ENCODE data around the gene POLE4.

The POLE4 gene

DNA sequence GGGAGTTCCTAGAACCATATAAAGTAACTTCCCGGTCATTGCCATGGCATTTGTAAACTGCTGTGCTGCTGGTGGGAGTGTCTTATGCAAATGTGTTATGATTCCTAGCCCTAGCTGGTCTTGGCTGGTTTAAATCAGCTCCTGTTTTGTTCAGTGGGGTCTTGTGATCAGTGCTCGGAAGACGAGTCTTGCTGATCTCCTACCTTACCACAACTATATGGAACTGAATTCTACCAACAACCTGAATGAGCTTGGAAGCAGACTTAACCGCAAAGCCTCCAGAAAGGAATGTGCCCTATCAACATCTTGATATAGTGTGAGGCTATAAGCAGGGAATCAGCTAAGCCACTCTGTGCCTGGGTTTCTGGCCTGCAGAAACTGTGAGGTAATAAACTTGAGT lies 33.5 kb downstream of the POLE4 start:
- DNase-seq (ENCODE audit: low read depth in 3 of 3), result no peak

DNA sequence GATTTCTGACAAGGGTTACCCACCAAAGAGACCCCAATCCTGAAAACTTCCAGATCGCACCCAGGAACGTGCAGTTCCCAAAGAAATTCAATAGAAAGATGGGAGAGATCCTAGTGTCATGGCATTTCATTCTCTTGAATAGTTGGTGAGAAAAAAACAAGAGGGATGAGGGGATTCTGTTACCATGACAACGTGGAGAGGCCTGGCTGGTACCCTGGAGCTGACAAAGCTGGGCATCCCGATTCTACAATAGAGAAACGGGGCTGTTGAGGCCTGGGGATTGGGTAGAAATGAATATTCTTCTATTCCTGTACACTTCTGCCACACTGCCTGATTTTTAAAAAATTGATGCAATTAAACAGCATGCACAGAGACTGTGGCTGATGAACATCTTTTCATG lies 41.0 kb downstream of the POLE4 start:
- no peak for DNase-seq (ENCODE audit: low read depth in 3 of 3)

DNA sequence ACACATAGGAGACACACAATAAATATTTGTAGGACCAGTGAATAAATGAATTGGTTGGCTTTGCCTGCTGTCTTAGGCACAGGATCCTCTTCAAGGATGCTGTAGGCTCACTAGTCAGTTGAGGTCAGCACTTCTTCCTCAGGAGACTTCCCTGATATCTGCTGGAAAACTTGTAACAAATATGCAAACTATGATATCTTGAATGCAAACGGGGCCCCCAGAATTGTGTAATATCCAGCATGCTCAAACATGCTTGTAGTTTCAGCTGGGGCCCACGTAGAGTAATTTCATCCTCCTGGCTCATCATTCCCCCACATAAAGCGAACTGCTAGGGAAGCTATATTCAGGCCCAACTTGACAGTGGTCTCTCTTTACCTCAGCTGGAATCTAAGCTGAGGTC lies 43.6 kb downstream of the POLE4 start:
- no peak for DNase-seq (ENCODE audit: low read depth in 3 of 3)

GRCh38 chr2:75003276-75003675 lies 44.8 kb downstream of the POLE4 start:
- DNase-seq (ENCODE audit: low read depth in 3 of 3), result no peak

DNA sequence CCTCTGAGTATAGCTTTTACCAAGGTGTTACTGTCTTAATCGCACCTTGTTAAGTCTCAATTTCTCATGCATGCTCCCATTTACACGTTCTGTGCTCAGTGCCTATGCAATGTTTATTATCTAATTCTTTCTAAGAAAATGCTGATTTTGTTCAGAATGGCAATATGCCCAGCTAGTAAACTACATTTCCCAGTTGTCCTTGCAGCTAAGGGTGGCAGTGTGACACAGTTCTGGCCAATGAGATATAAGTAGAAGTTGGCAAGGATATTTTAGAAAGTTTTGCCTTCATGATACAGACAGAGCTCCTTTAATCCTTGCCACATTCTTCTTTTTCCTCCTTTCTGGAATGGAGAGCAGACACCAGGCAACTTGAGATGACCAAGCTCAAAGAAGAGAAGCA lies 45.3 kb downstream of the POLE4 start:
- DNase-seq (ENCODE audit: low read depth in 3 of 3), result no peak

GRCh38 chr2:75006041-75006440 lies 47.6 kb downstream of the POLE4 start:
- no peak for DNase-seq (ENCODE audit: low read depth in 3 of 3)

GRCh38 chr2:75007061-75007460 lies 48.6 kb downstream of the POLE4 start:
- no peak for DNase-seq (ENCODE audit: low read depth in 3 of 3)

- DNase-seq (ENCODE audit: low read depth in 3 of 3), result no peak
These were observed 49.4 kb downstream of the POLE4 start for GRCh38 chr2:75007819-75008218.

GRCh38 chr2:75010571-75010970 lies 52.1 kb downstream of the POLE4 start:
- DNase-seq (ENCODE audit: low read depth in 3 of 3), result no peak

DNA sequence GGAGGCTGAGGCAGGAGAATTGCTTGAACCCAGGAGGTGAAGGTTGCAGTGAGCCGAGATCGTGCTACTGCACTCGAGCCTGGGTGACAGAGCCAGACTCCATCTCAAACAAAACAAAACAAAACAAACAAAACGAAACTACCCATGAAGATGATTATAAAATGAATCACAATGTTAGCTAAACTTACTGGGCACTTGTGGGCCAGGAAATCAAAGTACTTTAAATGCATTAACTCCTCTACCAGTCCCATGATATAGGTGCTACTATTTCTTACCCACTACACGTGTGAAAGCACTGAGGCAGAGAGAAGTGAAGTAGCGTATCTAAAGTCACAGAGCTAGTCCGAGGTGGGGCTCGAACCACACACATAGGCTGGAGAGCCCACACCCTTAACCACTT lies 53.6 kb downstream of the POLE4 start:
- DNase-seq (ENCODE audit: low read depth in 3 of 3), result no peak

DNA sequence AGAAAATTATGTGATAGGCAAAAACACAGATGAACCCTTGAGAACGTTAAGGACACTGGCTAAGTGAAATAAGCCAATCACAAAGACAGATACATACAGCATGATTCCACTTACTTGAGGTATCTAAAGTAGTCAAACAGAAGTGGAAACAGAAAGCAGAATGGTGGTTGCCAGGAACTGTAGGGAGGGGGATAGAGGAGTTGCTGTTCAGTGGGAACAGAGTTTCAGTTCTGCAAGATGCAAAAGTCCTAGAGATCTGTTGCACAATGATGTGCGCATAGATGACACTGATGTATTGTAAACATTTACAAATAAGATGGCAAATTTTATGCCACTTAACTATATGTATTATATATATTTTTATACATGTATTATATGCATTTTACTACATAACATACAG lies 59.7 kb downstream of the POLE4 start:
- no peak for DNase-seq (ENCODE audit: low read depth in 3 of 3)
